H1 (cell line): ENCODE results near the gene DISP3. TPM values are rescaled to one million over a fixed set of nuclear protein-coding genes. Genes with fewer than 3 reads are reported as not detected.

Source experiments
- ASH2L ChIP-seq: fragments of 200-600, 300-600 bp; sonication (generic); IDR thresholded peaks from one replicate; pipeline ENCODE4 v1.7.1; 2017; ENCODE audit warnings: low read length
- CTBP2 ChIP-seq: IDR thresholded peaks from 2 replicates; pipeline ENCODE4 v1.7.0; 2011; ENCODE audit warnings: borderline replicate concordance, mild to moderate bottlenecking, moderate library complexity, mixed read lengths, low read length; ENCODE audit not compliant: insufficient read depth, insufficient read length
- JUN ChIP-seq: IDR thresholded peaks from 2 replicates; pipeline ENCODE4 v1.6.1; 2011; ENCODE audit warnings: low read depth, mild to moderate bottlenecking, improper control_type of control experiment, low read length
- KDM5A ChIP-seq: fragments of 200-600 bp; IDR thresholded peaks from 2 replicates; pipeline ENCODE4 v1.7.1; 2012; ENCODE audit warnings: mild to moderate bottlenecking, low read length, inconsistent platforms, mixed read lengths
- NRF1 ChIP-seq: IDR thresholded peaks from 2 replicates; pipeline ENCODE4 v1.6.1; 2011; ENCODE audit warnings: mild to moderate bottlenecking, low read depth, low read length, improper control_type of control experiment
- POLR2A ChIP-seq, 2 experiments: IDR thresholded peaks; 1 replicate in 1 of 2; 2 replicates in 1 of 2; pipeline ENCODE4 v1.6.1; 2011; ENCODE audit warnings: low read depth in 2 of 2, low read length in 2 of 2, mild to moderate bottlenecking in 2 of 2; ENCODE audit errors: control extremely low read depth in 1 of 2
- RAD21 ChIP-seq, 2 experiments: IDR thresholded peaks in 1 of 2; conservative IDR thresholded peaks in 1 of 2; 2 replicates each; pipeline ENCODE4 v1.6.1; 2011; ENCODE audit warnings: low read depth in 2 of 2, low read length in 2 of 2, improper control_type of control experiment in 1 of 2, inconsistent platforms in 1 of 2, mild to moderate bottlenecking in 1 of 2, moderate library complexity in 1 of 2
- RFX5 ChIP-seq: IDR thresholded peaks from 2 replicates; pipeline ENCODE4 v1.6.1; 2011; ENCODE audit warnings: low read depth, low read length, improper control_type of control experiment, borderline replicate concordance
- TBP ChIP-seq: IDR thresholded peaks from 2 replicates; pipeline ENCODE4 v1.6.1; 2011; ENCODE audit warnings: low read depth, low read length, improper control_type of control experiment
- polyA plus RNA-seq, 7 experiments: library from polyadenylated mRNA; depleted of rRNA in 3 of 7; stranded (reverse) in 5 of 7; unstranded in 2 of 7; fragments of >200 nt in 5 of 7; fragments of 200-250 nt in 2 of 7; gene quantifications; 1 replicate in 5 of 7; 2 replicates in 1 of 7; 4 replicates in 1 of 7; pipeline versions ENCODE4 v1.2.1 to v1.2.3, GENCODE V29; 2011 to 2013; ENCODE audit warnings: missing spikeins in 2 of 7, mixed read lengths in 2 of 7
- total RNA-seq: library from RNA; stranded (reverse); fragmentation: NEBNext Ultra II Directional; extraction: Animal tissue kit (Norgen Biotek cat#: 25700); gene quantifications from 2 replicates; pipeline ENCODE4 v1.2.1, GENCODE V29; 2021

Gene DISP3
- total and polyA plus RNA-seq, 2 of the 8 experiments (the other 6 are each of a cell fraction or from before 2014, with no cell fraction given) = 3.4 to 4.6 TPM

- TF ChIP-seq JUN (no peak), POLR2A (IDR thresholded peaks at IDR 0.05; ENCODE audit: control extremely low read depth in 1 of 2, low read depth in 2 of 2, low read length in 2 of 2) (no peak), ASH2L (peak; percentile 7), RFX5 (no peak), CTBP2 (no peak), TBP (no peak), RAD21 (IDR thresholded peaks at IDR 0.05 in 1 of 2, conservative IDR thresholded peaks at IDR 0.05 in 1 of 2; ENCODE audit: low read depth in 2 of 2, low read length in 2 of 2) (peak in 1 of 2 experiments; percentile 25; a peak in 1 of 4 replicates), NRF1 (no peak), KDM5A (no peak)
Observed at GRCh38 chr1:11498956-11499594, 20.1 kb downstream of the DISP3 start (continued).
